GM19372 (cell line): ENCODE data around the gene CYP26B1.

Experiments
- ATAC-seq: cut with Tn5 transposase; IDR thresholded peaks from one replicate; pipeline ENCODE4 v1.9.1; 2021; ENCODE audit warnings: mild to moderate bottlenecking, low read depth, moderate library complexity; ENCODE audit not compliant: unreplicated experiment

Gene CYP26B1

GRCh38 chr2:72155737-72156136 is 8.1 kb upstream of the CYP26B1 start:
- ATAC-seq = no peak

- no peak for ATAC-seq
These were observed 7.5 kb upstream of the CYP26B1 start for GRCh38 chr2:72155151-72155550.

- ATAC-seq = no peak
These were observed 6.8 kb upstream of the CYP26B1 start for GRCh38 chr2:72154386-72154975.

- no peak for ATAC-seq
These were observed 6.3 kb upstream of the CYP26B1 start for GRCh38 chr2:72153924-72154323.

GRCh38 chr2:72153026-72153791 is 5.5 kb upstream of the CYP26B1 start:
- ATAC-seq = no peak

GRCh38 chr2:72150861-72151356 is 3.2 kb upstream of the CYP26B1 start:
- no peak for ATAC-seq

GRCh38 chr2:72150157-72150860 is 2.6 kb upstream of the CYP26B1 start:
- ATAC-seq = peak; percentile 80

- ATAC-seq = no peak
These were observed 2.0 kb upstream of the CYP26B1 start for GRCh38 chr2:72149556-72150156.

- ATAC-seq = no peak
These were observed 1.3 kb upstream of the CYP26B1 start for GRCh38 chr2:72148837-72149555.

- ATAC-seq = no peak
These were observed 558 bp upstream of the CYP26B1 start for GRCh38 chr2:72148003-72148836.

- ATAC-seq = no peak
These were observed 1.0 kb downstream of the CYP26B1 start for GRCh38 chr2:72146347-72147302.

- no peak for ATAC-seq
These were observed 1.9 kb downstream of the CYP26B1 start for GRCh38 chr2:72145658-72146329.

- ATAC-seq = no peak
These were observed 2.4 kb downstream of the CYP26B1 start for GRCh38 chr2:72145289-72145657.

- ATAC-seq = no peak
These were observed 2.9 kb downstream of the CYP26B1 start for GRCh38 chr2:72144632-72145288.

- ATAC-seq = no peak
These were observed 3.4 kb downstream of the CYP26B1 start for GRCh38 chr2:72144274-72144631.

- ATAC-seq = no peak
These were observed 4.0 kb downstream of the CYP26B1 start for GRCh38 chr2:72143441-72144273.
